ENCODE measurements around the gene FRMD6. TPM values are rescaled to one million over a fixed set of nuclear protein-coding genes. Genes with fewer than 3 reads are reported as not detected.
"Not testable (repeated sequence)": the region's sequence is repeated elsewhere in the genome, so short reads cannot be mapped to it uniquely, and the experiment has no call there.

The FRMD6 gene
- total RNA-seq, 1 experiment from 2014 or later: 18.7 TPM

DNA sequence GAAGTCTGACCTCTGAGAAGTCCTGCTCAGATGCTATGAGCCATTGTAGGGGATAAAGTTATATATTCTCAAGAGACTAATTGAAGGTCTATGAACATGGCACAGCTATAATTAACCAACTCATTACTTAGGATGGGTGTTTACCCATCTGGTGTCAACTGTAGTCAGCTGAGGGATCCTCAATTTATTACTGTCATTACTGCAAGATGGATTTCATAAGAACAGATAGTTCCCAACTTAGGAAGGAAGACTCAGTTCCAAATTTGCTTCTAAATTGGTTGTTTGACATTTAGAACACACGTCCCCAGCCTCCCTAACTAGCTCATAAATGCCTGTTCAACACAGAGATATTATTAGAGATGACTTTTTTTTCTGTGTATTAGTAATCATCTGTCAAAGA is 81.4 kb downstream of the FRMD6 start:
- Histone ChIP-seq H3K27ac (no peak overlapping the region), H3K4me1 (no peaks in the 10 kb centered on the region)
- no peak for DNase-seq

DNA sequence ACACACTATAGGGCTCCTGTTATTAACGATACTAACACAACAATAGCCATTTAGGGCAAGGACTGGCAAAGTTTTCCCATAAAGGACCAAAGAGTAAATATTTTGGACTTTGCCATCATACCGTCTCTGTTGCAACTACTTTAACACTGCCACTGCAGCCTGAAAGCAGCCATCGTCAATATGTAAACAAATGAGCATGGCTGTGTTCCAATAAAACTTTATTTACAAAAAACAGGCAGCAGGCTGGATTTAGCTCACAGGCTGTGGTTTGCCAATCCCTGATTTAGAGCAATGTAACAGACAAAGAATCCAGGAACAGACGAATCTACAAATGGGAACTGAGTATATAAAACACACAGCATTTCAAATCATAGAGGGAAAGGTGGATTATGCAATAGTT is 84.1 kb downstream of the FRMD6 start:
- H3K27me3 ChIP-seq: no peaks in the 10 kb centered on the region
- no peak overlapping the region for H3K27ac ChIP-seq
- no peaks in the 10 kb centered on the region for H3K36me3 ChIP-seq
- peaks cover 4% of the 10 kb centered on the region; the same call in 1 of the 2 replicates for H3K4me1 ChIP-seq
- H3K9me3 ChIP-seq (replicated peaks): no peaks in the 10 kb centered on the region
- no peak overlapping the region for H3K4me3 ChIP-seq
- peak in 1 of 2 experiments; percentile 4 for DNase-seq

More for the DNA sequence above, 81.4 kb downstream of the FRMD6 start:
- Histone ChIP-seq H3K27me3 (no peaks in the 10 kb centered on the region), H3K9me3 (replicated peaks) (no peaks in the 10 kb centered on the region), H3K36me3 (peaks cover under 1% of the 10 kb centered on the region; the same call in 1 of the 2 replicates), H3K4me3 (no peak overlapping the region)

DNA sequence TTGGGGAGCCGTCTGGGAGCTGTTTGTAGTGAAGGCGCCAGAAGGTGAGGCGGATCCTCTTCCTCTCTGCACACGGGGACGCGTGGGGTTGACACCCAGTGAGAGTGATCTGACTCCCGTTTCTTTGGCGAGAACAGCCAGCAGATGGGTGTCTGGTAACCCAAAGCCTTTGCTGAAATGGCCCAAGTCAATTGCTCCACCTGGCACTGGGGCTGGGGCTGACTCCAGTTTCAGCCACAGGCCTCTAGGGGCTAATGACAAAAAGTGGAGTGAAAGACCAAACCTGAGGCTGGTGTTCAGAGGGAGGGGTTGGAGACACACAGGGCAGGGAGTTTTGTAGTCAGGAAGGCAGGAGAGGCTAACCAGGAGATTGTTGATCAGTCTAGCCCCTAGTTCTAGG is 87.0 kb downstream of the FRMD6 start:
- Histone ChIP-seq H3K9me3 (replicated peaks) (no peaks in the 10 kb centered on the region), H3K4me3 (no peak overlapping the region; the same call in 1 of the 2 replicates), H3K27me3 (no peaks in the 10 kb centered on the region), H3K36me3 (no peaks in the 10 kb centered on the region), H3K27ac (no peak overlapping the region), H3K4me1 (peaks cover 4% of the 10 kb centered on the region; the same call in 1 of the 2 replicates)
- peak; percentile 42 to 73 for DNase-seq

DNA sequence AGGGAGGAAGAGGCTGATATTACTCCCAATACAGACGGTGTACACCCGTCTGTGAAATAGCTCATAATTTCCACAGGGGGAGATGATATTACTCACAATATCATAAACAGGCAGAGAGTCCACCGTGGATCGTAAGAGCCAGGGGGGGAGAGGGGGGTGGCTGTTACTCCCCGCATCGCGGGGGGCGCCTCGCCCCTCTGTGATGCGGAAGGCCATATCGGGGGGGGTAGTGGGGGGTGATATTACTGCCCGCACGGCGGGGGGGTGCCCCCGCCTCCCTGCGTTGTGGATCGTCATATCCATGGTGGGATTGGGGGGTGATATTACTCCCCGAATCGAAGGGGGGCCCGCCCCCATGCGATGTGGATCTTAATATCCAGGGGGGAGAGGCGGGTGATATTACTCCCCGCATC is 91.9 kb downstream of the FRMD6 start:
- Histone ChIP-seq H3K4me1 (peaks cover 1% of the 10 kb centered on the region; the same call in 1 of the 2 replicates), H3K27ac (no peak overlapping the region)
- DNase-seq: no peak

DNA sequence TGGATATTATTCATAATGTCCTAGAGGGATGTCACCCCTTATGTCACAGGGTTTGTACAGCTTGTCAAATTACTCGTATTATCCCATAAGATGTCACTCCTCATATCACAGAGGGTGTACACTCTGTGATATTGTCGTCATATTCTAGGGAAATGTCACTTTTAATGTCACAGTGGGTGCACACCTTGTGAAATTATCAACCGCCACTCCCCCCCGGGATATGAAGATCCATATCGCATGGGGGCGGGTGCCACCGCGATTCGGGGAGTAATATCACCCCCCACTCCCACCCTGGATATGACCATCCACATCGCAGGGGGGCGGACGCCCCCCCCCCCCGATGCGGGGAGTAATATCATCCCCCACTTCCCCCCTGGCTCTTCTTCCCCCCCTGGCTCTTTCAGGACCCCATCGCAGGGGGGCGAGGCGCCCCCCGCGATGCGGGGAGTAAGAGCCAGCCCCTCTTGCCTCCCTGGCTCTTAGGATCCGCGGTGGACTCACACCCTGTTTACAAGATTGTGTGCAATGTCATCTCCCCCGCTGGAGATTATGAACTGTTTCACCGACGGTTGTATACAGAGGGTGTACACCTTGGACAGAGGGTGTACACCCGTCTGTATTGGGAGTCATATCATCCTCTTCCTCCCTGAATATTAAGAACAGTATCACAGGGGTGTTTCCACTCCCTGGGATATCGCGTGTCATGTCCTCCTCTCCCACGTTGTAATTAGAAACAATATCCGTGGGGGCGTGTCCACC is 92.8 kb downstream of the FRMD6 start:
- no peaks in the 10 kb centered on the region for H3K4me1 ChIP-seq
- DNase-seq: no peak
- H3K27me3 ChIP-seq: no peaks in the 10 kb centered on the region
- H3K9me3 ChIP-seq (replicated peaks): no peaks in the 10 kb centered on the region
- no peaks in the 10 kb centered on the region for H3K36me3 ChIP-seq
- H3K27ac ChIP-seq: no peak overlapping the region
- no peak overlapping the region for H3K4me3 ChIP-seq

More for the DNA sequence above, 91.9 kb downstream of the FRMD6 start:
- Histone ChIP-seq H3K9me3 (replicated peaks) (no peaks in the 10 kb centered on the region), H3K27me3 (no peaks in the 10 kb centered on the region), H3K4me3 (no peak overlapping the region), H3K36me3 (no peaks in the 10 kb centered on the region)

DNA sequence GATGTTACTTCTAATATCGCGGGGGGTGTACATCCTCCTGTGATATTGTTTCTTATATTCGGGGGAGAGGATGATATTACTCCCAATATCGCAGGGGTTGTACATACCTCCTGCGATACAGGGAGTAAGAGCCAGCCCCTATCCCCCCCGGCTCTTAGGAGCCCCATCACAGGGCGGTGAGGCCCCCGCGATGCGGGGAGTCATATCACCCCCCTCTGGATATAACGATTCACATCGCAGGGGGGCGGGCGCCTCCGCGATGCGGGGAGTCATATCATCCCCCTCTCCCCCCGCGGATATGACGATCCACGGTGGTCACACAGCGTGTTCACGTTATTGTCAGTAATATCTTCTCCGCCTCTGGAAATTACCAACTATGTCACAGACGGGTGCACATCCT is 95.1 kb downstream of the FRMD6 start:
- H3K9me3 ChIP-seq (replicated peaks); H3K4me3 ChIP-seq; H3K27ac ChIP-seq; H3K27me3 ChIP-seq; DNase-seq; H3K36me3 ChIP-seq; H3K4me1 ChIP-seq: not testable (repeated sequence)

DNA sequence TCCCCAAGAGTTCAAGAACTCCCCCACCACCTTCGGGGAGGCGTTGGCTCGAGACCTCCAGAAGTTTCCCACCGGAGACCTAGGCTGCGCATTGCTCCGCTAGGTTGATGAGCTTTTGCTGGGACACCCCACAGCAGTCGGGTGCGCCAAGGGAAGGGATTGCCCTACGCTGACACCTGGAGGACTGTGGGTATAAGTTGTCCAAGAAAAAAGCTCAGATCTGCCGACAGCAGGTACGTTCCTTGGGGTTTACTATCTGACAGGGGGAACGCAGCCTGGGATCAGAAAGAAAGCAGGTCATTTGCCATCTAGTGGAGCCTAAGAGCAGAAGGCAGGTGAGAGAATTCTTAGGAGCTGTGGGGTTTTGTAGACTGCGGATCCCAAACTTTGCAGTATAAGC is 98.8 kb downstream of the FRMD6 start:
- Histone ChIP-seq H3K9me3 (replicated peaks) (no peaks in the 10 kb centered on the region), H3K4me1 (no peaks in the 10 kb centered on the region), H3K27ac (no peak overlapping the region), H3K4me3 (no peak overlapping the region), H3K27me3 (no peaks in the 10 kb centered on the region), H3K36me3 (no peaks in the 10 kb centered on the region)
- peak in 1 of 2 experiments; percentile 9 for DNase-seq

DNA sequence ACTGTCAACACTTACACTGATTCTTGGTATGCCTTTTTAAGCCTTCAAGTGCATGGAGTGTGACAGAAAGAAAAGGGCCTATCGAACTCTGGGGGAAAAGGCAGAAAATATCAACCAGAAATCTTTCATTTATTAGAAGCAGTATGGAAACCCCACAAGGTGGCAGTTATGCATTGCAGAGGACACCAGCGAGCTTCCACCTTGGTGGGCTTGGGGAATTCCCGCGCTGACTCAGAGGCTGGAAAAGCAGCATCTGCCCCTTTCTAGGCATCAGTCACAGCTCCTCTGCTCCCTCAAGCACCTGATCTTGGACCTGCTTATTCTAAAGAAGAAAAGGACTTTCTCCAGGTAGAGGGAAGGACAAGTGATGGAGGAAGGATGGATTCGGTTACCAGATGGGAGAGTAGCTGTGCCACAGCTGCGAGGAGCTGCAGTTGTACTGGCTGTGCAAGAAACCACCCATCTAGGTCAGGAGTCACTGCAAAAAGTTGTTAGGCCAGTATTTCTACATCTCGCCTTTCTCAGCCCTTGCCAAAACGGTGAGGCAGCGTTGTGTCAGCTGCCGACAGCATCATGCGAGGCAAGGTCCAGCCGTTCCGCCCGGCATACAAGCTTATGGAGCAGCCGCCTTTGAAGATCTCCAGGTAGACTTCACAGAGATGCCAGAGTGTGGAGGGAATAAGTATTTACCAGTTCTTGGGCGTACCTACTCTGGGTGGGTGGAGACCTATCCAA is 100.1 kb downstream of the FRMD6 start:
- not testable (repeated sequence) for DNase-seq; H3K36me3 ChIP-seq; H3K27ac ChIP-seq; H3K27me3 ChIP-seq; H3K4me1 ChIP-seq; H3K9me3 ChIP-seq (replicated peaks); H3K4me3 ChIP-seq

DNA sequence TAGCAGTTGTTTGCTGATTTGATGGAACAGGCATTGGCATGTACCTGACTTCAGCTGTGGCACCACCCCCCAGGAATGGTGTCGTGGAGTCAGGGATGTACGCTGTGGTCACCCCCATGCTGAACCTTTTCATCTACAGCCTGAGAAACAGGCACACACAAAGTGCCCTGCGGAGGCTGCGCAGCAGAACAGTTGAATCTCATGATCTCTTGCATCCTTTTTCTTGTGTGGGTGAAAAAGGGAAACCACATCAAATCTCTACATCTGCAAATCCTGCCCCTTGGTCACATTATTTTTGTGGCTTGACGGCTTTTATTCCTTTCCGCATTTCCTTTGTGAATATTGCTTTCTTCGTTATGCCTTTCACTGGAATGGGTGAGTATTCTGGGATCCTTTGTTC is 106.0 kb downstream of the FRMD6 start:
- not testable (repeated sequence) for H3K4me1 ChIP-seq; H3K27ac ChIP-seq; DNase-seq; H3K4me3 ChIP-seq; H3K27me3 ChIP-seq; H3K36me3 ChIP-seq; H3K9me3 ChIP-seq (replicated peaks)

DNA sequence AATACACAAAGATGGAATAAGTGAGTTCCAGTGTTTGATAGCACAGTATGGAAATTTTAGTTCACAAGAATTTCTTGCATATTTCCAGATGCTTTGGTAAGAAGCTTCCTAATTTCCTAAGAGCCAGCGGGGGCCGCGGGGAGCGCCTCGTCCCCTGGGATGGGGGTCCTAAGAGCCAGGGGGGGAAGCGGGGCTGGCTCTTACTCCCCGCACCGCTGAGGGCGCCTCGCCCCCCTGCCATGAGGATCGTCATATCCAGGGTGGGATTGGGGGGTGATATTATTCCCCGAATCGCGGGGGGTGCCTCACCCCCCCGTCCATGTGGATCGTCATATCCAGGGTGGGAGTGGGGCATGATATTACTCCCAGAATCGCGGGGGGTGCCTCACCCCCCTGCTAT is 108.2 kb downstream of the FRMD6 start:
- Histone ChIP-seq H3K36me3 (no peaks in the 10 kb centered on the region), H3K4me3 (no peak overlapping the region), H3K27me3 (no peaks in the 10 kb centered on the region), H3K9me3 (replicated peaks) (no peaks in the 10 kb centered on the region), H3K27ac (no peak overlapping the region), H3K4me1 (no peaks in the 10 kb centered on the region)
- DNase-seq: no peak

DNA sequence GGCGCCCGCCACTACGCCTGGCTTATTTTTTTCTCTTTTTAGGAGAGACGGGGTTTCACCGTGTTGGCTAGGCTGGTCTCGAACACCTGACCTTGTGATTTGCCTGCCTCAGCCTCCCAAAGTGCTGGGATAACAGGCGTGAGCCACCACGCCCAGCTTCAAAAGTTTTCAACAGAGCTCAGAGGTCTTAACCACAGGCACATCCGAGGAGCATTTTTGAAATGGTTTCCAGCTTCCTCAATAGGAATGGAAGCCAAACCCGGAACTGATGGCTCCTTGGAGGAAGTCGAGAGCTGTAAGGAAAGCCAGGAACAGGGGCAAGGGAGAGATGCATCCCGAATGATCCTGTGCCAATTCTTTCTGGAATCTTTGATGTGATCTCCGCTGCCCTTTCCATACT is 114.0 kb downstream of the FRMD6 start:
- not testable (repeated sequence) for H3K36me3 ChIP-seq; H3K9me3 ChIP-seq (replicated peaks); H3K27ac ChIP-seq; H3K4me3 ChIP-seq; H3K4me1 ChIP-seq; DNase-seq; H3K27me3 ChIP-seq

DNA sequence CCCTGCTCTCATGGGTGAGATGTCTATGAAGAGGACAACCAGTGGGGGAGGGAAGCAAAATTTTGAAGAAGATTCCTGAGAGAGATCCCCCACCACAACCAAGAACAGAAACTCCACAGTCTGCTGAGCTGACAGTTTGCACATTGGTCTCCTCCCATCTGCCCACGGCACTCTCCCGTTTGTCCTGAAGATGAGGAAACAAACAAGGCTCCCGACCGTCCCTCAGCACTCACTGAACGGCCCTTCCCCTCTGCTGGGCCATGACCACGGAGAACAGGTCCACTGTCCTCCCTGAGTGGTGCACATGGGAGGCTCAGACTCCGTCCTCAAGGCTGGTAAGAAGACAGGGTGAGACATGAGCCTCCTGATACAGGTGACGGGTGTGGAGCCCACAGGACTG is 114.9 kb downstream of the FRMD6 start:
- H3K4me1 ChIP-seq; H3K27me3 ChIP-seq; H3K36me3 ChIP-seq; H3K9me3 ChIP-seq (replicated peaks); H3K4me3 ChIP-seq; H3K27ac ChIP-seq; DNase-seq: not testable (repeated sequence)

DNA sequence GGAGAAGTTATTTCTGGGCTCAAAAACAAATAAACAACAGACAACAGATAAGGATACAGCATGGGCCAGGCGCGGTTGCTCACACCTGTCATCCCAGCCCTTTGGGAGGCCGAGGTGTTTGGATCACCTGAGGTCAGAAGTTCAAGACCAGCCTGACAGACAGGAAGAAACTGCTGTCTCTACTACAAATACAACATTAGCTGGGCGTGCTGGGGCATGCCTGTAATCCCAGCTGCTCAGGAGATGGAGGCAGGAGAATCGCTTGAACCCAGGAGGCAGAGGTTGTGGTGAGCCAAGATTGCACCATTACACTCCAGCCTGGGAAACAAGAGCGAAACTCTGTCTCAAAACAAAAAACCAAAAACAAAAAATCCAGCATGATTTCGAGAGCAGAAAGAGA is 117.6 kb downstream of the FRMD6 start:
- H3K36me3 ChIP-seq; H3K27ac ChIP-seq; H3K4me1 ChIP-seq; H3K9me3 ChIP-seq (replicated peaks); H3K4me3 ChIP-seq; H3K27me3 ChIP-seq: not testable (repeated sequence)
- peak; percentile 13 for DNase-seq

DNA sequence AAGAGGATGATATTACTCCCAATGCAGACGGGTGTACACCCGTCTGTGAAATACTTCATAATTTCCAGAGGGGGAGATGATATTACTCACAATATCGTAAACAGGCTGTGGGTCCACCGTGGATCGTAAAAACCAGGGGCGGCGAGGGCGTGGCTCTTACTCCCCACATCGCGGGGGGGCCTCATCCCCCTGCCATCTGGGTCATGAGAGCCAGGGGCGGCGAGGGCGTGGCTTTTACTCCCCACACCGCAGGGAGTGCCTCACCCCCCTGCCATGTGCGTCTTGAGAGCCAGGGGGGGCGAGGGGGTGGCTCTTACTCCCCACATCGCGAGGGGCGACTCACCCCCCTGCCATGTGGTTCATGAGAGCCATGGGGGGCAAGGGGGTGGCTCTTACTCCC is 122.5 kb downstream of the FRMD6 start:
- Histone ChIP-seq H3K9me3 (replicated peaks) (no peaks in the 10 kb centered on the region), H3K4me1 (no peaks in the 10 kb centered on the region), H3K27me3 (no peaks in the 10 kb centered on the region), H3K4me3 (no peak overlapping the region), H3K36me3 (no peaks in the 10 kb centered on the region), H3K27ac (no peak overlapping the region)
- DNase-seq: no peak

DNA sequence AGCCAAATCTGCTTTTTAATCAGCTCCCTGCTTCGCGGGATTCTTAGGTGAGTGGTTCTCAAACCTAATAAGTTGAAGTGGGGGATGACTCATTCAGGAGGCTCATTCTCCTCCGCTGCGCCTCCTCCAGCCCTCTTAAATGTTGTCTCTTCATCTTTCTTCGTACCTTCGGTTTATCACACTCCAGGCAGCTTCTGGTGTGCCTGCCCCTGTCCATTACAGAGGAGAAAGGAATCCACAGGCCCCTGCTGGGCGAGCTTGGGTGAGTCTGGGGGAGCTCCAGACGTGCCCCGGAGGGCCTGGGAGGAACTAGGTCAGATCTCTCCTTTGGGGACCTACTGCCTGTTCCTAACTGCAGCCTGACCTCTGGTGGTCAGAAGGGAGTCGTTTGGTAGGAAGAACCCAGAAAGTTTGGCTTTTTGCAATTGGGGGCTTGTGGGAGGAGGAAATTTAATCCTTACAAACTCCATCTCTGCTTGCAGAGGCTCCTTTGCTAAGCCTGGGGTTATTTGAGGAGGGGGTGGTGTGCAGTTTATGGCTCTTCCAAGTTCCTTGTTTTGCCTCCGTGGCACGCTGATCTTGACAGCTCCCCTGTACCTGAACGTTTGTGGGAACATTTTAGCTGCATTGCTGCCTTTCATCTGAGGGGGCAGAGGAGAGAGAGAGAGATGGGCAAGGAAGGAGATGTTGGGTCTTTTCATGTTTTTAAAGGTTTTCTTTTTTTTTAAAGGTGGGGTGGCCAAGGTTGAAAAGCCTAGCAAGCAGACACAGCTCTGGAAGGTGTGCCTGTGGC is 124.6 kb downstream of the FRMD6 start:
- no peaks in the 10 kb centered on the region for H3K9me3 ChIP-seq (replicated peaks)
- H3K27ac ChIP-seq: no peak overlapping the region
- peak; percentile 68 to 75 for DNase-seq
- peaks cover 5% of the 10 kb centered on the region; the same call in 1 of the 2 replicates for H3K27me3 ChIP-seq
- no peak overlapping the region for H3K4me3 ChIP-seq
- 0 out of 2 replicates have a peak, but pooled peaks cover 2% of the 10 kb centered on the region for H3K4me1 ChIP-seq
- no peaks in the 10 kb centered on the region for H3K36me3 ChIP-seq

All from SJCRH30 (cell line).